MM.1S (cell line): ENCODE results near the gene GAP43.

ENCODE experiments used
- DNase-seq: peaks from one replicate; pipeline ENCODE4 v3.0.0-alpha.2; 2015
- H2AFZ ChIP-seq: fragments of 300-600 bp; sonication (generic); 2 replicates; pipeline ENCODE4 v1.6.0; 2016; ENCODE audit warnings: antibody characterized with exemption, low read length
- H3F3A ChIP-seq: fragments of 300-600 bp; sonication (generic); 2 replicates; pipeline ENCODE4 v1.6.1; 2016; ENCODE audit warnings: mild to moderate bottlenecking, antibody characterized with exemption, low read length, moderate library complexity, mixed read lengths; ENCODE audit not compliant: insufficient read depth
- H3K27ac ChIP-seq: fragments of 300-600 bp; sonication (generic); 2 replicates; pipeline ENCODE4 v1.5.1; 2016; ENCODE audit warnings: mild to moderate bottlenecking, low read length
- H3K27me3 ChIP-seq: fragments of 300-600 bp; sonication (generic); replicated peaks from 2 replicates; pipeline ENCODE4 v1.6.0; 2016; ENCODE audit warnings: low read length; ENCODE audit not compliant: insufficient read depth
- H3K36me3 ChIP-seq: fragments of 300-600 bp; sonication (generic); replicated peaks from 2 replicates; pipeline ENCODE4 v1.6.1; 2016; ENCODE audit warnings: mild to moderate bottlenecking, low read length, mixed read lengths; ENCODE audit not compliant: insufficient read depth
- H3K4me1 ChIP-seq: fragments of 300-600 bp; sonication (generic); 2 replicates; pipeline ENCODE4 v1.6.1; 2016; ENCODE audit warnings: low read length, mixed read lengths
- H3K4me2 ChIP-seq: fragments of 300-600 bp; sonication (generic); 2 replicates; pipeline ENCODE4 v1.6.0; 2016; ENCODE audit warnings: low read depth, low read length
- H3K4me3 ChIP-seq: fragments of 300-600 bp; sonication (generic); 2 replicates; pipeline ENCODE4 v1.5.1; 2016; ENCODE audit warnings: low read length, mixed read lengths
- H3K79me2 ChIP-seq: fragments of 300-600 bp; sonication (generic); 2 replicates; pipeline ENCODE4 v1.6.1; 2016; ENCODE audit warnings: mixed run types, low read length, mixed read lengths
- H3K9ac ChIP-seq: fragments of 300-600 bp; sonication (generic); 2 replicates; pipeline ENCODE4 v1.6.1; 2016; ENCODE audit warnings: low read length, mixed read lengths
- H3K9me2 ChIP-seq: fragments of 300-600 bp; sonication (generic); replicated peaks from 2 replicates; pipeline ENCODE4 v1.6.1; 2016; ENCODE audit warnings: mild to moderate bottlenecking, low read length, mixed read lengths; ENCODE audit not compliant: insufficient read depth
- H3K9me3 ChIP-seq: fragments of 300-600 bp; sonication (generic); replicated peaks from 2 replicates; pipeline ENCODE4 v1.6.1; 2016; ENCODE audit warnings: mild to moderate bottlenecking, low read length, mixed read lengths; ENCODE audit not compliant: insufficient read depth
- H4K20me1 ChIP-seq: fragments of 300-600 bp; sonication (generic); 2 replicates; pipeline ENCODE4 v1.6.1; 2016; ENCODE audit warnings: mild to moderate bottlenecking, low read length, moderate library complexity, mixed read lengths; ENCODE audit not compliant: insufficient read depth
- CTCF ChIP-seq: fragments of 300-600 bp; sonication (generic); IDR thresholded peaks from 2 replicates; pipeline ENCODE4 v1.5.1; 2016; ENCODE audit warnings: antibody characterized with exemption, low read length, mixed read lengths
- EZH2 ChIP-seq: fragments of 300-600 bp; sonication (generic); optimal IDR thresholded peaks from 2 replicates; pipeline ENCODE3; 2017; ENCODE audit warnings: low read depth, mild to moderate bottlenecking, antibody characterized with exemption, low read length, mixed read lengths
- EZH2phosphoT487 ChIP-seq: fragments of 300-600 bp; sonication (generic); IDR thresholded peaks from 2 replicates; pipeline ENCODE4 v1.6.1; 2018; ENCODE audit warnings: antibody characterized with exemption, low read length

Gene GAP43

GRCh38 chr3:115720983-115721382 is 97.7 kb downstream of the GAP43 start:
- H4K20me1 ChIP-seq: no peaks in the 10 kb centered on the region
- H3K27ac ChIP-seq: no peak overlapping the region
- no peak overlapping the region for H3K4me3 ChIP-seq
- no peaks in the 10 kb centered on the region for H3K27me3 ChIP-seq
- H3K9me2 ChIP-seq: no peaks in the 10 kb centered on the region
- no peak for DNase-seq
- no peak overlapping the region for H3K4me2 ChIP-seq
- H3K79me2 ChIP-seq: no peaks in the 10 kb centered on the region
- H3F3A ChIP-seq: no peaks in the 10 kb centered on the region
- no peak overlapping the region for H3K9ac ChIP-seq
- TF ChIP-seq EZH2phosphoT487 (no peak), EZH2 (no peak), CTCF (no peak)
- H2AFZ ChIP-seq: no peak overlapping the region
- no peaks in the 10 kb centered on the region for H3K36me3 ChIP-seq
- H3K9me3 ChIP-seq: no peaks in the 10 kb centered on the region
- no peaks in the 10 kb centered on the region for H3K4me1 ChIP-seq

GRCh38 chr3:115725800-115726199 is 102.5 kb downstream of the GAP43 start:
- H3K9me2 ChIP-seq: no peaks in the 10 kb centered on the region
- H3K9me3 ChIP-seq: no peaks in the 10 kb centered on the region
- H4K20me1 ChIP-seq: no peaks in the 10 kb centered on the region
- H3K9ac ChIP-seq: no peak overlapping the region
- no peaks in the 10 kb centered on the region for H3K4me1 ChIP-seq
- H3K4me3 ChIP-seq: no peak overlapping the region
- H3K79me2 ChIP-seq: no peaks in the 10 kb centered on the region
- no peaks in the 10 kb centered on the region for H3K27me3 ChIP-seq
- H2AFZ ChIP-seq: no peak overlapping the region
- no peak for DNase-seq
- H3K4me2 ChIP-seq: no peak overlapping the region
- TF ChIP-seq EZH2 (no peak), EZH2phosphoT487 (no peak), CTCF (no peak)
- no peaks in the 10 kb centered on the region for H3F3A ChIP-seq
- H3K27ac ChIP-seq: no peak overlapping the region
- no peaks in the 10 kb centered on the region for H3K36me3 ChIP-seq

GRCh38 chr3:115727135-115727534 is 103.8 kb downstream of the GAP43 start:
- no peak for DNase-seq

More at GRCh38 chr3:115727135-115727534, 103.8 kb downstream of the GAP43 start:
- H3F3A ChIP-seq: no peaks in the 10 kb centered on the region
- no peak for TF ChIP-seq EZH2
- TF ChIP-seq EZH2phosphoT487: no peak
- TF ChIP-seq CTCF: no peak
- H4K20me1 ChIP-seq: no peaks in the 10 kb centered on the region
- H3K9ac ChIP-seq: no peak overlapping the region
- no peaks in the 10 kb centered on the region for H3K9me2 ChIP-seq
- no peaks in the 10 kb centered on the region for H3K9me3 ChIP-seq
- no peak overlapping the region for H3K4me3 ChIP-seq
- no peaks in the 10 kb centered on the region for H3K27me3 ChIP-seq
- H3K27ac ChIP-seq: no peak overlapping the region
- H3K79me2 ChIP-seq: no peaks in the 10 kb centered on the region
- H3K36me3 ChIP-seq: no peaks in the 10 kb centered on the region
- no peak overlapping the region for H3K4me2 ChIP-seq
- H2AFZ ChIP-seq: no peak overlapping the region
- no peaks in the 10 kb centered on the region for H3K4me1 ChIP-seq
